Endothelial cell of umbilical vein (primary cell): ENCODE measurements around the gene RAB40B. TPM values are rescaled to one million over a fixed set of nuclear protein-coding genes. Genes with fewer than 3 reads are reported as not detected.

ENCODE experiments used
- BruUV-seq: library from RNA; stranded (reverse); fragments of 400-500 nt; replicated peaks from 2 replicates; lab custom pipeline; 2021; lab: Mats Ljungman, UMichigan
- CTCF ChIA-PET: fragments of 300-600, 350-600 bp; sonication (Branson Sonifier 250); formaldehyde crosslinking; loops from one replicate; lab custom pipeline; 2021; ENCODE audit warnings: antibody characterized with exemption, inconsistent platforms; lab: Charles Lee
- POLR2A ChIA-PET: fragments of 300-600, 350-600 bp; sonication (Branson Sonifier 250); formaldehyde crosslinking; loops from one replicate; lab custom pipeline; 2021; ENCODE audit warnings: antibody characterized with exemption, inconsistent platforms; lab: Charles Lee
- DNase-seq: peaks from one replicate; pipeline ENCODE4 v3.0.0-alpha.2; 2011; ENCODE audit warnings: low read depth, low spot score
- FAIRE-seq: peaks from 2 replicates; lab custom pipeline; 2011; peaks lifted over from hg19 to GRCh38; lab: Jason Lieb, UNC
- H2AFZ ChIP-seq: 2 replicates; pipeline ENCODE4 v1.6.0; 2012; ENCODE audit warnings: low read depth, low read length, control low read depth, inconsistent platforms
- H3K27ac ChIP-seq: 2 replicates; pipeline ENCODE4 v1.5.1; 2011; ENCODE audit warnings: low read depth, mild to moderate bottlenecking, control low read depth, low read length, moderate library complexity; ENCODE audit not compliant: insufficient read depth
- H3K27me3 ChIP-seq, 2 experiments: 2 replicates each; pipeline versions ENCODE4 v1.6.0 to v1.6.1; 2011; ENCODE audit warnings: low read length in 2 of 2, mixed read lengths in 1 of 2; ENCODE audit not compliant: control insufficient read depth in 2 of 2, insufficient read depth in 2 of 2
- H3K36me3 ChIP-seq, 2 experiments: 2 replicates in 1 of 2; 3 replicates in 1 of 2; pipeline ENCODE4 v1.5.1; 2011; ENCODE audit warnings: low read length in 2 of 2, mild to moderate bottlenecking in 1 of 2, moderate library complexity in 1 of 2; ENCODE audit not compliant: control insufficient read depth in 2 of 2, insufficient read depth in 2 of 2; ENCODE audit errors: extremely low read depth in 1 of 2
- H3K4me1 ChIP-seq: 3 replicates; pipeline ENCODE4 v1.5.1; 2011; ENCODE audit warnings: mild to moderate bottlenecking, low read length; ENCODE audit not compliant: control insufficient read depth, insufficient read depth; ENCODE audit errors: extremely low read depth
- H3K4me2 ChIP-seq: 2 replicates; pipeline ENCODE4 v1.6.1; 2011; ENCODE audit warnings: low read length, control low read depth, mixed read lengths; ENCODE audit not compliant: insufficient read depth
- H3K4me3 ChIP-seq, 3 experiments: fragments of 200-600 bp in 1 of 3; sonication (generic), shearing (Covaris generic) in 1 of 3; replicated peaks in 1 of 3; 2 replicates each; pipeline ENCODE4 v1.5.1; 2011 to 2016; ENCODE audit warnings: control low read depth in 3 of 3, low read length in 3 of 3, mild to moderate bottlenecking in 2 of 3, inconsistent platforms in 1 of 3, low read depth in 1 of 3, moderate library complexity in 1 of 3; ENCODE audit not compliant: insufficient read depth in 1 of 3
- H3K79me2 ChIP-seq: 2 replicates; pipeline ENCODE4 v1.6.0; 2012; ENCODE audit warnings: low read length, inconsistent platforms; ENCODE audit not compliant: control insufficient read depth, insufficient read depth
- H3K9ac ChIP-seq: replicated peaks from 2 replicates; pipeline ENCODE3; 2011; ENCODE audit warnings: low read length, control low read depth; ENCODE audit not compliant: insufficient read depth; ENCODE audit errors: extremely low read depth
- H3K9me1 ChIP-seq: replicated peaks from 3 replicates; pipeline ENCODE4 v1.6.0; 2011; ENCODE audit warnings: mild to moderate bottlenecking, low read length; ENCODE audit not compliant: control insufficient read depth, insufficient read depth; ENCODE audit errors: extremely low read depth
- H3K9me3 ChIP-seq: replicated peaks from 2 replicates; pipeline ENCODE4 v1.5.1; 2012; ENCODE audit warnings: low read length, inconsistent platforms; ENCODE audit not compliant: control insufficient read depth, insufficient read depth
- H4K20me1 ChIP-seq: replicated peaks from 2 replicates; pipeline ENCODE3; 2011; ENCODE audit warnings: mild to moderate bottlenecking, low read length; ENCODE audit not compliant: control insufficient read depth, insufficient read depth; ENCODE audit errors: extremely low read depth
- CTCF ChIP-seq, 2 donors: IDR thresholded peaks; 1 replicate in 1 of 2; 2 replicates in 1 of 2; pipeline ENCODE4 v1.5.1; 2011; ENCODE audit warnings: low read length in 2 of 2, mild to moderate bottlenecking in 2 of 2, moderate library complexity in 2 of 2, control low read depth in 1 of 2, inconsistent platforms in 1 of 2, low read depth in 1 of 2; ENCODE audit not compliant: insufficient read depth in 1 of 2; ENCODE audit errors: extremely low read depth in 1 of 2
- EZH2 ChIP-seq: IDR thresholded peaks from 2 replicates; pipeline ENCODE4 v1.6.1; 2012; ENCODE audit warnings: borderline replicate concordance, low read depth, mild to moderate bottlenecking, moderate library complexity, low read length, inconsistent platforms; ENCODE audit not compliant: severe bottlenecking
- FOS ChIP-seq: IDR thresholded peaks from 2 replicates; pipeline ENCODE4 v1.6.1; 2011; ENCODE audit warnings: mild to moderate bottlenecking, low read length, moderate library complexity, borderline replicate concordance; ENCODE audit not compliant: insufficient read depth
- GATA2 ChIP-seq: IDR thresholded peaks from 2 replicates; pipeline ENCODE4 v1.7.0; 2011; ENCODE audit warnings: low read depth, mild to moderate bottlenecking, moderate library complexity, mixed read lengths, low read length; ENCODE audit not compliant: insufficient read length, insufficient read depth
- JUN ChIP-seq: IDR thresholded peaks from 2 replicates; pipeline ENCODE4 v1.6.1; 2011; ENCODE audit warnings: borderline replicate concordance, low read depth; ENCODE audit not compliant: insufficient read length, insufficient read depth
- MAX ChIP-seq: IDR thresholded peaks from 2 replicates; pipeline ENCODE4 v1.6.1; 2011; ENCODE audit not compliant: insufficient read depth, insufficient read length
- MYC ChIP-seq: IDR thresholded peaks from one replicate; pipeline ENCODE4 v1.6.1; 2011; ENCODE audit warnings: mild to moderate bottlenecking, low read depth, low read length
- POLR2A ChIP-seq: IDR thresholded peaks from 2 replicates; pipeline ENCODE4 v1.6.1; 2012; ENCODE audit warnings: low read depth, mild to moderate bottlenecking, control low read depth, low read length
- POLR2AphosphoS5 ChIP-seq: IDR thresholded peaks from 2 replicates; pipeline ENCODE4 v1.6.1; 2012; ENCODE audit warnings: low read depth, mild to moderate bottlenecking, control low read depth, low read length, moderate library complexity; ENCODE audit not compliant: insufficient read depth
- dilution Hi-C: fragments of 300-500 bp; cut with MboI; formaldehyde crosslinking; loops from one replicate; pipeline ENCODE4 v1.15.0; 2019; ENCODE audit warnings: low sequenced_read_pairs; ENCODE audit not compliant: extremely low pct_ligation_motif_present
- intact Hi-C: fragments of 100-400 bp; cut with micrococcal nuclease; formaldehyde crosslinking; loops from one replicate; pipeline ENCODE4 v1.10.0; 2022
- polyA plus RNA-seq, 4 experiments: library from polyadenylated mRNA; depleted of rRNA in 3 of 4; stranded (reverse) in 3 of 4; unstranded in 1 of 4; fragments of >200 nt; gene quantifications; 2 replicates each; pipeline versions ENCODE4 v1.2.1 to v1.2.3, GENCODE V29; 2011 to 2012; ENCODE audit warnings: missing spikeins in 1 of 4
- total RNA-seq: library from RNA; stranded (reverse); gene quantifications from 2 replicates; pipeline ENCODE4 v1.2.3, GENCODE V29; 2021

RAB40B gene
- total and polyA plus RNA-seq, 2 donors (not counting 3 experiments of a cell fraction or from before 2014, with no cell fraction given) = 5.5 to 9.3 TPM

- no TSS peak for BruUV-seq
- H3K27ac ChIP-seq = no peak overlapping the region
- ChIA-PET POLR2A (no interaction called here), CTCF (no interaction called here)
- no peaks in the 10 kb centered on the region for H3K36me3 ChIP-seq
- H3K4me2 ChIP-seq = no peak overlapping the region
- H3K4me1 ChIP-seq = no peaks in the 10 kb centered on the region
- no peak overlapping the region for H2AFZ ChIP-seq
- no peak overlapping the region for H3K4me3 ChIP-seq
- dilution Hi-C loops (no loop called here), intact Hi-C loops (no loop called here)
- H3K9me3 ChIP-seq = no peaks in the 10 kb centered on the region
- H3K27me3 ChIP-seq = no peaks in the 10 kb centered on the region
- TF ChIP-seq JUN (no peak), FOS (no peak), MAX (no peak), POLR2A (no peak), EZH2 (no peak), MYC (no peak), POLR2AphosphoS5 (no peak), GATA2 (no peak), CTCF (IDR thresholded peaks at IDR 0.05; ENCODE audit: extremely low read depth in 1 of 2, insufficient read depth in 1 of 2, low read depth in 1 of 2, low read length in 2 of 2) (no peak)
- DNase-seq (no peak), FAIRE-seq (no peak)
- H4K20me1 ChIP-seq = no peaks in the 10 kb centered on the region
- no peaks in the 10 kb centered on the region for H3K79me2 ChIP-seq
- H3K9me1 ChIP-seq = no peaks in the 10 kb centered on the region
- H3K9ac ChIP-seq = no peak overlapping the region
Observed at GRCh38 chr17:82705756-82706155, 7.3 kb upstream of the RAB40B start.
